H1 (cell line): ENCODE results near the gene SRRM4. TPM values are rescaled to one million over a fixed set of nuclear protein-coding genes. Genes with fewer than 3 reads are reported as not detected.

Experiments
- CTCF ChIA-PET: fragments of 300-600 bp; sonication (Branson Sonifier 250); formaldehyde crosslinking; loops from one replicate; lab custom pipeline; 2021; ENCODE audit not compliant: partially characterized antibody; lab: Charles Lee
- POLR2A ChIA-PET: fragments of 300-600 bp; sonication (Branson Sonifier 250); formaldehyde crosslinking; loops from one replicate; lab custom pipeline; 2021; ENCODE audit warnings: inconsistent platforms; ENCODE audit not compliant: partially characterized antibody; lab: Charles Lee
- DNase-seq, 2 experiments: peaks; one replicate each; pipeline versions ENCODE4 v3.0.0 to v3.0.0-alpha.2; 2010 to 2022; ENCODE audit warnings: low spot score in 2 of 2, low read depth in 1 of 2, mixed read lengths in 1 of 2
- FAIRE-seq: peaks from 2 replicates; lab custom pipeline; 2011; peaks lifted over from hg19 to GRCh38; lab: Jason Lieb, UNC
- H2AFZ ChIP-seq: 2 replicates; pipeline ENCODE4 v1.8.1; 2012; ENCODE audit warnings: low read length, inconsistent platforms
- H2AK5ac ChIP-seq: 2 replicates; pipeline ENCODE4 v1.6.1; 2013; ENCODE audit warnings: low read depth, low read length
- H2BK120ac ChIP-seq: replicated peaks from 2 replicates; pipeline ENCODE3; 2013; ENCODE audit warnings: low read depth, low read length, inconsistent platforms
- H2BK12ac ChIP-seq: 2 replicates; pipeline ENCODE4 v1.6.1; 2013; ENCODE audit warnings: low read depth, low read length
- H2BK15ac ChIP-seq: 2 replicates; pipeline ENCODE4 v1.6.1; 2013; ENCODE audit warnings: low read length
- H2BK20ac ChIP-seq: 2 replicates; pipeline ENCODE4 v1.6.1; 2013; ENCODE audit warnings: low read length
- H2BK5ac ChIP-seq: 2 replicates; pipeline ENCODE4 v1.6.1; 2013; ENCODE audit warnings: low read depth, low read length
- H3K14ac ChIP-seq: 2 replicates; pipeline ENCODE4 v1.6.1; 2013; ENCODE audit warnings: inconsistent platforms; ENCODE audit not compliant: insufficient read length
- H3K18ac ChIP-seq: 2 replicates; pipeline ENCODE4 v1.6.1; 2013; ENCODE audit warnings: low read length; ENCODE audit errors: extremely low read depth
- H3K23ac ChIP-seq: 2 replicates; pipeline ENCODE4 v1.6.1; 2013; ENCODE audit warnings: inconsistent platforms; ENCODE audit not compliant: insufficient read length
- H3K23me2 ChIP-seq: 2 replicates; pipeline ENCODE4 v1.6.1; 2013; ENCODE audit warnings: low read depth, low read length
- H3K27ac ChIP-seq: 2 replicates; pipeline ENCODE4 v1.6.1; 2011; ENCODE audit warnings: low read depth, low read length, inconsistent platforms
- H3K27me3 ChIP-seq, 4 experiments: replicated peaks in 1 of 4; 1 replicate in 1 of 4; 2 replicates in 3 of 4; pipeline versions ENCODE4 v1.6.1 to v1.8.1; 2011 to 2013; ENCODE audit warnings: low read length in 3 of 4, mild to moderate bottlenecking in 3 of 4, inconsistent platforms in 2 of 4, mixed read lengths in 2 of 4, moderate library complexity in 1 of 4; ENCODE audit not compliant: control insufficient read depth in 3 of 4, insufficient read depth in 3 of 4; ENCODE audit errors: extremely low read depth in 1 of 4
- H3K36me3 ChIP-seq, 4 experiments: 2 replicates each; pipeline versions ENCODE4 v1.6.1 to v1.8.1; 2011 to 2013; ENCODE audit warnings: mild to moderate bottlenecking in 4 of 4, low read length in 3 of 4, moderate library complexity in 2 of 4, control low read depth in 1 of 4, inconsistent platforms in 1 of 4; ENCODE audit not compliant: insufficient read depth in 4 of 4, control insufficient read depth in 2 of 4
- H3K4ac ChIP-seq: replicated peaks from 2 replicates; pipeline ENCODE3; 2013; ENCODE audit warnings: low read length, low read depth, mixed read lengths, inconsistent platforms; ENCODE audit not compliant: insufficient read length
- H3K4me1 ChIP-seq, 4 experiments: replicated peaks in 1 of 4; 1 replicate in 1 of 4; 2 replicates in 3 of 4; pipeline versions ENCODE4 v1.6.1 to v1.8.1; 2011 to 2013; ENCODE audit warnings: low read length in 3 of 4, inconsistent platforms in 2 of 4, mixed read lengths in 1 of 4; ENCODE audit not compliant: insufficient read depth in 4 of 4, control insufficient read depth in 3 of 4
- H3K4me2 ChIP-seq, 2 experiments: 2 replicates each; pipeline versions ENCODE4 v1.6.1 to v1.8.1; 2011 to 2013; ENCODE audit warnings: low read depth in 2 of 2, low read length in 2 of 2, control low read depth in 1 of 2, inconsistent platforms in 1 of 2, mild to moderate bottlenecking in 1 of 2; ENCODE audit not compliant: insufficient read depth in 1 of 2
- H3K4me3 ChIP-seq, 4 experiments: fragments of 200-600, 300-600 bp in 1 of 4; sonication (generic), shearing (Covaris generic), sonication (Bioruptor Twin) in 1 of 4; 2 replicates each; pipeline versions ENCODE4 v1.5.1 to v1.8.1; 2011 to 2016; ENCODE audit warnings: low read length in 4 of 4, low read depth in 3 of 4, control low read depth in 2 of 4, inconsistent platforms in 2 of 4, mild to moderate bottlenecking in 2 of 4, mixed read lengths in 1 of 4, moderate library complexity in 1 of 4; ENCODE audit not compliant: insufficient read depth in 2 of 4; ENCODE audit errors: extremely low read depth in 1 of 4
- H3K56ac ChIP-seq: replicated peaks from 2 replicates; pipeline ENCODE3; 2013; ENCODE audit warnings: low read depth, mild to moderate bottlenecking, mixed read lengths, low read length, inconsistent platforms; ENCODE audit not compliant: insufficient read length
- H3K79me1 ChIP-seq: 2 replicates; pipeline ENCODE4 v1.6.1; 2013; ENCODE audit warnings: low read depth, low read length, control low read depth
- H3K79me2 ChIP-seq, 2 experiments: 2 replicates each; pipeline versions ENCODE4 v1.6.1 to v1.8.1; 2012 to 2013; ENCODE audit warnings: low read length in 2 of 2, mild to moderate bottlenecking in 2 of 2, inconsistent platforms in 1 of 2; ENCODE audit not compliant: insufficient read depth in 2 of 2, control insufficient read depth in 1 of 2
- H3K9ac ChIP-seq, 4 experiments: replicated peaks in 1 of 4; 1 replicate in 1 of 4; 2 replicates in 3 of 4; pipeline versions ENCODE4 v1.6.1 to v1.8.1; 2011 to 2013; ENCODE audit warnings: low read depth in 3 of 4, low read length in 3 of 4, control low read depth in 2 of 4, mild to moderate bottlenecking in 2 of 4, moderate library complexity in 2 of 4, inconsistent platforms in 1 of 4; ENCODE audit errors: extremely low read depth in 1 of 4
- H3K9me3 ChIP-seq, 2 experiments: 2 replicates each; pipeline versions ENCODE4 v1.6.1 to v1.8.1; 2012 to 2013; ENCODE audit warnings: mild to moderate bottlenecking in 2 of 2, moderate library complexity in 2 of 2, control low read depth in 1 of 2, inconsistent platforms in 1 of 2, low read depth in 1 of 2, low read length in 1 of 2, mixed read lengths in 1 of 2; ENCODE audit not compliant: insufficient read depth in 2 of 2
- H4K20me1 ChIP-seq, 2 experiments: replicated peaks in 1 of 2; 2 replicates each; pipeline versions ENCODE3 to v1.8.1; 2011 to 2013; ENCODE audit warnings: inconsistent platforms in 2 of 2, low read length in 2 of 2, mild to moderate bottlenecking in 1 of 2; ENCODE audit not compliant: insufficient read depth in 2 of 2, control insufficient read depth in 1 of 2
- H4K5ac ChIP-seq: 2 replicates; pipeline ENCODE4 v1.6.1; 2013; ENCODE audit warnings: low read length, low read depth, mixed read lengths, inconsistent platforms; ENCODE audit not compliant: insufficient read length
- H4K8ac ChIP-seq: 2 replicates; pipeline ENCODE4 v1.8.0; 2013; ENCODE audit warnings: mild to moderate bottlenecking, moderate library complexity, low read length, inconsistent platforms; ENCODE audit not compliant: insufficient read depth; ENCODE audit errors: extremely low read depth
- H4K91ac ChIP-seq: replicated peaks from 2 replicates; pipeline ENCODE3; 2013; ENCODE audit warnings: low read length, mixed read lengths, inconsistent platforms; ENCODE audit not compliant: insufficient read length
- BACH1 ChIP-seq: IDR thresholded peaks from 2 replicates; pipeline ENCODE4 v1.6.1; 2012; ENCODE audit warnings: low read length, improper control_type of control experiment
- CHD2 ChIP-seq: IDR thresholded peaks from 2 replicates; pipeline ENCODE4 v1.6.1; 2012; ENCODE audit warnings: low read length, improper control_type of control experiment
- E2F6 ChIP-seq: IDR thresholded peaks from 2 replicates; pipeline ENCODE4 v1.6.1; 2012; ENCODE audit warnings: inconsistent platforms
- RAD21 ChIP-seq, 2 experiments: IDR thresholded peaks in 1 of 2; conservative IDR thresholded peaks in 1 of 2; 2 replicates each; pipeline ENCODE4 v1.6.1; 2011; ENCODE audit warnings: low read depth in 2 of 2, low read length in 2 of 2, improper control_type of control experiment in 1 of 2, inconsistent platforms in 1 of 2, mild to moderate bottlenecking in 1 of 2, moderate library complexity in 1 of 2
- SIX5 ChIP-seq: IDR thresholded peaks from 2 replicates; pipeline ENCODE4 v1.6.1; 2011; ENCODE audit warnings: mild to moderate bottlenecking, low read depth, low read length
- WGBS, 2 experiments: shearing (Covaris generic) in 1 of 2; methylation state at CpG; one replicate each; pipeline versions ENCODE4 v1.1.6 to v1.1.7; 2013 to 2015; ENCODE audit warnings: low lambda C conversion rate in 2 of 2, mixed read lengths in 2 of 2, inconsistent platforms in 1 of 2, low coverage in 1 of 2, missing lambda C conversion rate in 1 of 2; ENCODE audit not compliant: insufficient replicate concordance in 2 of 2, insufficient coverage in 1 of 2, insufficient read length in 1 of 2; ENCODE audit errors: extremely low coverage in 1 of 2, missing lambda C conversion rate in 1 of 2; 5-methylcytosine and 5-hydroxymethylcytosine counted together
- polyA plus RNA-seq, 7 experiments: library from polyadenylated mRNA; depleted of rRNA in 3 of 7; stranded (reverse) in 5 of 7; unstranded in 2 of 7; fragments of >200 nt in 5 of 7; fragments of 200-250 nt in 2 of 7; gene quantifications; 1 replicate in 5 of 7; 2 replicates in 1 of 7; 4 replicates in 1 of 7; pipeline versions ENCODE4 v1.2.1 to v1.2.3, GENCODE V29; 2011 to 2013; ENCODE audit warnings: missing spikeins in 2 of 7, mixed read lengths in 2 of 7
- total RNA-seq: library from RNA; stranded (reverse); fragmentation: NEBNext Ultra II Directional; extraction: Animal tissue kit (Norgen Biotek cat#: 25700); gene quantifications from 2 replicates; pipeline ENCODE4 v1.2.1, GENCODE V29; 2021

The SRRM4 gene
- total and polyA plus RNA-seq, 2 of the 8 experiments (the other 6 are each of a cell fraction or from before 2014, with no cell fraction given) = 0.53 to 1.1 TPM

GRCh38 chr12:119025786-119026185 is 44.4 kb downstream of the SRRM4 start:
- H3K9me3 ChIP-seq = 0 out of 4 replicates have a peak, but pooled peaks cover 0 to 4% of the 10 kb centered on the region in 2 experiments
- no peak overlapping the region for H3K4ac ChIP-seq
- no peak overlapping the region for H2BK12ac ChIP-seq
- H3K23me2 ChIP-seq = no peaks in the 10 kb centered on the region
- no peaks in the 10 kb centered on the region for H3K27me3 ChIP-seq
- no peaks in the 10 kb centered on the region for H3K79me2 ChIP-seq
- no peak overlapping the region for H3K18ac ChIP-seq
- 91% methylated on average over 3 of the region's 3 CpGs; no CpG with 5 or more reads in 1 of the 2 experiments for WGBS, 2 experiments
- FAIRE-seq = no peak
- POLR2A ChIA-PET = no interaction called here
- no peak overlapping the region for H2BK120ac ChIP-seq
- no peak for DNase-seq
- H3K4me1 ChIP-seq = peaks cover 0 to 3% (median 1%) of the 10 kb centered on the region in 4 experiments; a peak in 1 of 7 replicates
- no peak overlapping the region for H2AFZ ChIP-seq
- H3K36me3 ChIP-seq = no peaks in the 10 kb centered on the region
- no peak overlapping the region for H3K4me3 ChIP-seq
- H2BK15ac ChIP-seq = no peak overlapping the region
- H2AK5ac ChIP-seq = no peak overlapping the region
- no peak overlapping the region for H3K4me2 ChIP-seq
- no peak overlapping the region for H2BK20ac ChIP-seq
- TF ChIP-seq CHD2 = no peak
- no peak for TF ChIP-seq RAD21 (IDR thresholded peaks at IDR 0.05 in 1 of 2, conservative IDR thresholded peaks at IDR 0.05 in 1 of 2; ENCODE audit: low read depth in 2 of 2, low read length in 2 of 2)
- TF ChIP-seq E2F6 = no peak
- TF ChIP-seq SIX5 = no peak
- TF ChIP-seq BACH1 = no peak
- TF ChIP-seq, all 59 proteins: peak for 0
- CTCF ChIA-PET = interaction anchor here (0.8 kb wide), 1 partner anchor 11 kb away, joined by 4 read pairs; no protein-coding TSS in a partner anchor
- no peak overlapping the region for H3K23ac ChIP-seq
- no peak overlapping the region for H2BK5ac ChIP-seq
- no peak overlapping the region for H3K27ac ChIP-seq
- no peak overlapping the region for H4K5ac ChIP-seq
- H4K20me1 ChIP-seq = no peaks in the 10 kb centered on the region
- no peaks in the 10 kb centered on the region for H3K79me1 ChIP-seq
- H4K8ac ChIP-seq = no peak overlapping the region
- no peak overlapping the region for H4K91ac ChIP-seq
- H3K14ac ChIP-seq = no peak overlapping the region
- H3K9ac ChIP-seq = no peak overlapping the region
- H3K56ac ChIP-seq = no peak overlapping the region
